GM12875 (cell line): Measurements from ENCODE around the gene SPRR1A.

Source experiments
- H3K4me3 ChIP-seq: one replicate; pipeline ENCODE4 v1.5.1; 2011; ENCODE audit warnings: low read depth, low read length, control low read depth
- CTCF ChIP-seq: IDR thresholded peaks from 2 replicates; pipeline ENCODE4 v1.5.1; 2011; ENCODE audit warnings: low read depth, mild to moderate bottlenecking, control low read depth, inconsistent platforms, low read length, moderate library complexity, borderline replicate concordance; ENCODE audit not compliant: insufficient read depth

The SPRR1A gene

GRCh38 chr1:152983234-152983633 lies 647 bp upstream of the SPRR1A start:
- no peak for TF ChIP-seq CTCF
- H3K4me3 ChIP-seq, result no peak overlapping the region

GRCh38 chr1:152986578-152986977 lies 2.7 kb downstream of the SPRR1A start:
- no peak overlapping the region for H3K4me3 ChIP-seq
- no peak for TF ChIP-seq CTCF

GRCh38 chr1:152993186-152993585 lies 9.3 kb downstream of the SPRR1A start:
- TF ChIP-seq CTCF, result no peak
- no peak overlapping the region for H3K4me3 ChIP-seq

DNA sequence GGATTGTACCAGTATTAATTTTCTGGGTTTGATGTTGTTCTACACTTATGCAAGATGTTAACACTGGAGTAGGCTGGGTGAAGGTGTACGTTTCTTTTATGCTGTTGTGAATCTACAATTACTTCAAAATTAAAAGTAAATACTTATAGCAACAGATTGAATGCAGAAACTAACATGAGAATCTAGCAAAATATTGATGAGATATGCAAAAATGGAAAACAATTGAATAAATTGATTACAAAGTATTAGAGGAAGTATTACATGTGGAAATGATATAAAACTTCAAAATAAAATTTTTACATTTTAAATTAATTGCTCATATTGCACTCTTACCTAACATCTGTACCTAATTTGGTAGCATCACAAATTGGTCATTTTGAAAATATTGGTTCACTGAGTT lies 12.0 kb downstream of the SPRR1A start:
- no peak overlapping the region for H3K4me3 ChIP-seq
- no peak for TF ChIP-seq CTCF

- H3K4me3 ChIP-seq, result no peak overlapping the region
- TF ChIP-seq CTCF, result no peak
Measured at GRCh38 chr1:152996633-152997400, 12.9 kb downstream of the SPRR1A start.

GRCh38 chr1:152997901-152998300 lies 14.0 kb downstream of the SPRR1A start:
- no peak overlapping the region for H3K4me3 ChIP-seq
- TF ChIP-seq CTCF, result no peak

GRCh38 chr1:152998476-152998875 lies 14.6 kb downstream of the SPRR1A start:
- no peak for TF ChIP-seq CTCF
- no peak overlapping the region for H3K4me3 ChIP-seq
